GM13977 (cell line): ENCODE measurements around the gene LUC7L.
A peak's percentile ranks its signal among the peaks of the same experiment; 100 is the strongest.
"Not testable (repeated sequence)": the region's sequence is repeated elsewhere in the genome, so short reads cannot be mapped to it uniquely, and the experiment has no call there.

Source experiments
- DNase-seq: peaks from one replicate; pipeline ENCODE4 v3.0.0; 2012; ENCODE audit warnings: low spot score
- in situ Hi-C: fragments of 300-500 bp; cut with MboI; formaldehyde crosslinking; loops from one replicate; pipeline ENCODE4 v1.12.0; 2022; ENCODE audit warnings: low sequenced_read_pairs, low pct_unique_long_range_greater_than_20kb, mixed read lengths, inconsistent platforms; ENCODE audit not compliant: unreplicated experiment
- TF ChIP-seq, protein P1 (sequence below): IDR thresholded peaks from 2 replicates; pipeline ENCODE4 v1.5.1; 2012; ENCODE audit warnings: mild to moderate bottlenecking, control low read depth; ENCODE audit not compliant: insufficient read depth; ENCODE audit errors: extremely low read depth, missing control alignments

The LUC7L gene

DNA sequence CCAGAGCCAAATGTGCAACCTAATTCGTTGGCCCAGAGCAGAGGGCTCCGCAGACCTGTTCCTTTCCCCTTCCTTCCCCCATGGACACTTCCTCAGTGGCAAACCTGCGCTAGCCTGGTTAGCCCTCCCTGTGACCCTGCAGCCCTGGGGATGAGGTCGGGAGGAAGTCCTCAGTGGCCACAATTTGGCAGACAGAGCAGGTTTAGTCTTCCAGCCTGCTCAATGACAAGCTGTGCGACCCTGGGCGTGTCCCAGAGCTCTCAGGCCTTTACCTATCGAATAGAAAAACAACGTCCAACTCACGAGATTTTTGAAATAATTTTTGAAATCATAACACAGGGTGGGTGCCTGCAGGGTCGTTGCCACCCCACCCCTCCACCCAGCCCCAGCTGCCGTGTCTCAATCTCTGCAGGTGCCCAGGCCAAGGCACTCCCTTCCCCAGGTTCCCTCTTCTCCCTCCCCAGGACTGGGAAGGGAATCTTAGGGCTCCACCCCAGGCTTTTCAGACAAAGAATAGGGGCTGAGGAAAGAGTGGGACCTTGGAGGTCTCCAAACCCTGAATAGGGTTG lies 62.0 kb downstream of the LUC7L start:
- TF ChIP-seq, protein P1, sequence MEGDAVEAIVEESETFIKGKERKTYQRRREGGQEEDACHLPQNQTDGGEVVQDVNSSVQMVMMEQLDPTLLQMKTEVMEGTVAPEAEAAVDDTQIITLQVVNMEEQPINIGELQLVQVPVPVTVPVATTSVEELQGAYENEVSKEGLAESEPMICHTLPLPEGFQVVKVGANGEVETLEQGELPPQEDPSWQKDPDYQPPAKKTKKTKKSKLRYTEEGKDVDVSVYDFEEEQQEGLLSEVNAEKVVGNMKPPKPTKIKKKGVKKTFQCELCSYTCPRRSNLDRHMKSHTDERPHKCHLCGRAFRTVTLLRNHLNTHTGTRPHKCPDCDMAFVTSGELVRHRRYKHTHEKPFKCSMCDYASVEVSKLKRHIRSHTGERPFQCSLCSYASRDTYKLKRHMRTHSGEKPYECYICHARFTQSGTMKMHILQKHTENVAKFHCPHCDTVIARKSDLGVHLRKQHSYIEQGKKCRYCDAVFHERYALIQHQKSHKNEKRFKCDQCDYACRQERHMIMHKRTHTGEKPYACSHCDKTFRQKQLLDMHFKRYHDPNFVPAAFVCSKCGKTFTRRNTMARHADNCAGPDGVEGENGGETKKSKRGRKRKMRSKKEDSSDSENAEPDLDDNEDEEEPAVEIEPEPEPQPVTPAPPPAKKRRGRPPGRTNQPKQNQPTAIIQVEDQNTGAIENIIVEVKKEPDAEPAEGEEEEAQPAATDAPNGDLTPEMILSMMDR: no peak
- DNase-seq: no peak
- in situ Hi-C loops: no loop called here

GRCh38 chr16:166375-167121 lies 62.7 kb downstream of the LUC7L start:
- in situ Hi-C loops: no loop called here
- TF ChIP-seq, protein P1: no peak
- DNase-seq: no peak

DNA sequence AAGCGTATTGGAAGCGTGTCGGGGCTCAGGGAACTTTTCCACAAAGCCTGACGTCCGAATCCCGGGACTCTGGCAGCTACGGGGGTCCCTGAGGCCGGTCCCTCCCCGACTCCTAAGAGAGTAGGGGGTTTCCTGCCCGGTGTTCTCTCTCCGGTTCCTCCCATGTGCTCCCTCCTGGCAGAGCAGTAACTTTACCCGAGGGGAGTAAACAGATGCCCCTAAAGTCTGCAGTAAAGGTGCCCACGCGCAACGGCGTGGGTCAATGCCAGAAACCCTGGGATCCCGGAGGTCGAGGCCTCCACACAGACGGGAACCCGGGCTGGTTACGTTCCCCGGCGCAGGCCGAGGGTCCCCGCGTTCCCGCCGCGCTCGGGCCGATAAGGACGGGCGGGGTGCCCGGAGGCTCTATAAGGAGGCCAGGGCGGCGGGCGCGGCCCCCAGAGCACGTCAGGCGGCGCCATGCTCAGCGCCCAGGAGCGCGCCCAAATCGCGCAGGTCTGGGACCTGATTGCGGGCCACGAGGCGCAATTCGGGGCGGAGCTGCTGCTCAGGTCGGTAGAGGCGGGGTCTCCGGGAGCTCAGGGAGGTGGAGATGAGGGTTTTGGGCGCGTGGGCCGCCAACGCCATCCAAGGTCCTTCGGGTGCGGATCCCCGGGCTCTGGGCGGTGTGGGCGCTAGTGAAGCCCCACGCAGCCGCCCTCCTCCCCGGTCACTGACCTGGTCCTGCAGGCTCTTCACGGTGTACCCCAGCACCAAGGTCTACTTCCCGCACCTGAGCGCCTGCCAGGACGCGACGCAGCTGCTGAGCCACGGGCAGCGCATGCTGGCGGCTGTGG lies 63.5 kb downstream of the LUC7L start, which contains the start of gene HBM:
HBM (plus strand) TSS at position 440 of the 836 bp plus-strand sequence; CDS start at position 460, 20 bp downstream.
- in situ Hi-C loops: no loop called here
- peak; percentile 57 for DNase-seq
- TF ChIP-seq, protein P1: no peak

- in situ Hi-C loops: no loop called here
- DNase-seq: peak; percentile 82
- TF ChIP-seq, protein P1: no peak
Measured at GRCh38 chr16:164827-165538, 64.3 kb downstream of the LUC7L start.

DNA sequence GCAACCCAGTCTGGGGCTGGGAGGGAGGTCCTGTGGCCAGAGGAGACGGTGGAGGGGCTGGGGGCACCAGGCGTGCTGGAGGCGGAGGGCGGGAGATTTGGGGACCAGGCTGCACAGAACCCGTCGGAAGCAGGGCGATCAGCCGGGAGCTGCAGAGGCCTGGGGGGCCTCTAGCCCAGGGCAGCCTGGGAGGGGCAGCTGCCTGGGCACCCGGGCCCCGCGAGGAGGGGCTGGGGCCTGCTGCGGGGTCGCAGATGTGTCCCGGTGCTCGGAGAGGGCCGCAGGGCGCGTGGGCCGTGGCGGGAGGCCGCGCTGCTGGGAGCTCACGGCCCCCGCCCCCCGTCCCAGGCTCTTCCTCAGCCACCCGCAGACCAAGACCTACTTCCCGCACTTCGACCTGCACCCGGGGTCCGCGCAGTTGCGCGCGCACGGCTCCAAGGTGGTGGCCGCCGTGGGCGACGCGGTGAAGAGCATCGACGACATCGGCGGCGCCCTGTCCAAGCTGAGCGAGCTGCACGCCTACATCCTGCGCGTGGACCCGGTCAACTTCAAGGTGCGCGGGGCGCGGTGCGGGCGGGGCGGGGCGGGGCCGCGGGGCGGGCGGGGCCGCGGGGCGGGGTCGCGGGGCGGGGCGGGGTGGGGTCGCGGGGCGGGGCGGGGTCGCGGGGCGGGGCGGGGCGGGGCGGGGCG lies 65.0 kb downstream of the LUC7L start:
- in situ Hi-C loops: not testable (repeated sequence)

DNA sequence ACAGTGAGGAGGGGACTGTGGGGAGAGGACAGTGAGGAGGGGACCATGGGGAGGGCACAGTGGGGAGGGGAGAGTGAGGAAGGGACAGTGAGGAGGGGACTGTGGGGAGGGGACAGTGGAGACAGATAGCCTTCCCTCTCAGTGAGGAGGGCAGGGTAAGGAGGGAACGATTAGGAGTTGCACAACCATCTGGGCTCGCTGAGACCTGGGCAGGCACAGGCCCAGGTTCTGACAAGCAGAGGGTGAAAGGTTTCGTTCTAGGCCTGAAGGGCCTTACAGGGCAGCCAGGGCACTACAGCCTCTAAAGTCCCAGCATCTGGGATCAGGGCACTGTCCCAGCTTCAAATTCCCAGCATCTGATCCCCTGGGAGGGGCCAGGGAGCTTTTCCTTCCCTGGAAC lies 65.6 kb downstream of the LUC7L start:
- DNase-seq, in situ Hi-C loops: not testable (repeated sequence)

More for the DNA sequence above, 65.0 kb downstream of the LUC7L start:
- DNase-seq: not testable (repeated sequence)

DNA sequence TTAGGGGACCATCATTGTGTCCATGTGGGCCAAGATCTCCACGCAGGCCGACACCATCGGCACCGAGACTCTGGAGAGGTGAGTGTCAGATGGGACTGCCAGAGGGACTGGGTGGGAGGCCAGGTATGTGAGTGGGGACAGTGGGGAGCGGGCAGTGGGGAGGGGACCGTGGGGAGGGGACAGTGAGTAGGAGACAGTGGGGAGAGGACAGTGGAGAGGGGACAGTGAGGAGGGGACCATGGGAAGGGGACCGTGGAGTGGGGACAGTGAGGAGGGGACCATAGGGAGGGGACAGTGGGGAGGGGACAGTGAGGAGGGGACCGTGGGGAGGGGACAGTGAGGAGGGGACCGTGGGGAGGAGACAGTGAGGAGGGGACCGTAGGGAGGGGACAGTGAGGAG lies 66.1 kb downstream of the LUC7L start:
- DNase-seq, in situ Hi-C loops: not testable (repeated sequence)
